A172 (cell line): ENCODE data around the gene BPIFB1. TPM values are rescaled to one million over a fixed set of nuclear protein-coding genes. Genes with fewer than 3 reads are reported as not detected.

Experiments
- DNase-seq: peaks from one replicate; pipeline ENCODE4 v3.0.0-alpha.2; 2015; ENCODE audit warnings: low spot score
- total RNA-seq: library from RNA; depleted of rRNA; stranded (reverse); fragments of >200 nt; shearing (Covaris generic); gene quantifications from 2 replicates; pipeline ENCODE4 v1.2.3, GENCODE V29; 2014

The BPIFB1 gene
- total RNA-seq, 1 experiment from 2014 or later = not detected

GRCh38 chr20:33272155-33272873 lies 10.7 kb upstream of the BPIFB1 start:
- no peak for DNase-seq

GRCh38 chr20:33273117-33273851 lies 9.7 kb upstream of the BPIFB1 start:
- no peak for DNase-seq

- DNase-seq = no peak
These were observed 7.8 kb upstream of the BPIFB1 start for GRCh38 chr20:33275215-33275614.

GRCh38 chr20:33275871-33276270 lies 7.1 kb upstream of the BPIFB1 start:
- no peak for DNase-seq

DNA sequence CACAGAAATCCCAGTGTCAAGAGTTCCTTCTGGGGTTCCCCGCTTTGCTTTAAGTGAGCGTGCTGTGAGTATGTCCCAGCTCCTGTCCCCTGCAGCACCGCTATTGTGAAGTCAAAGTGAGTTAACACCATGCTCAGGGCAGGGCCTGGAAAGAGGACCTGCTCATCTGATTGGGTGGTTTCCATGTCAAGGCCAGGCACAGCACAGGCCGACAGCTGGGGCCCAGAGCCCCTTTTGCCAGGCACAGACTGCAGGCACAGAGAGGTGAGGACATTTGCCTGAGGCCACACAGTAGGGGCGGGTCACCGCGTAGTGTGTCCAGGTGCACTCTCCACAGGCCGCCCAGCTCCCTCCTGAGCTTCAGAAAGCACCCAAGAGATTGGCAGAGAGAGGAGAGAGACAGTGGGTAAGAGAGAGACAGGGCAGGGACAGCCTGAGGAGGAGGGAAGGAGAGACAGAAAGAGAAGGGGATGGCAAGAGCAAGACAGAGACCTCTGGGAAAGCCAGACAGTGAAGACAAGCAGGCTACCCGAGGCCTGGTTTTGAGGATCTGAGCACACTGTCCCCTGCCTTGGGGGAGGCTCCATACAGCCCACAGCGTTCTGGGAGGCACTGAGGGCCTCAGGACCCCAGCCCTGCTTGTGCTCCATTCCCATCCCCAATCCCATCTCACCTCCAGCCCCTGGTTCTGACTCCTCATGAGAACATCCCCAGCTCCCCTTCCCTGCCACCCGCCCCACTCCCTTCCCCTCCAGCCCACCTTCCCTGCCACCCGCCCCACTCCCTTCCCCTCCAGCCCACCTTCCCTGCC lies 6.5 kb upstream of the BPIFB1 start:
- no peak for DNase-seq

DNA sequence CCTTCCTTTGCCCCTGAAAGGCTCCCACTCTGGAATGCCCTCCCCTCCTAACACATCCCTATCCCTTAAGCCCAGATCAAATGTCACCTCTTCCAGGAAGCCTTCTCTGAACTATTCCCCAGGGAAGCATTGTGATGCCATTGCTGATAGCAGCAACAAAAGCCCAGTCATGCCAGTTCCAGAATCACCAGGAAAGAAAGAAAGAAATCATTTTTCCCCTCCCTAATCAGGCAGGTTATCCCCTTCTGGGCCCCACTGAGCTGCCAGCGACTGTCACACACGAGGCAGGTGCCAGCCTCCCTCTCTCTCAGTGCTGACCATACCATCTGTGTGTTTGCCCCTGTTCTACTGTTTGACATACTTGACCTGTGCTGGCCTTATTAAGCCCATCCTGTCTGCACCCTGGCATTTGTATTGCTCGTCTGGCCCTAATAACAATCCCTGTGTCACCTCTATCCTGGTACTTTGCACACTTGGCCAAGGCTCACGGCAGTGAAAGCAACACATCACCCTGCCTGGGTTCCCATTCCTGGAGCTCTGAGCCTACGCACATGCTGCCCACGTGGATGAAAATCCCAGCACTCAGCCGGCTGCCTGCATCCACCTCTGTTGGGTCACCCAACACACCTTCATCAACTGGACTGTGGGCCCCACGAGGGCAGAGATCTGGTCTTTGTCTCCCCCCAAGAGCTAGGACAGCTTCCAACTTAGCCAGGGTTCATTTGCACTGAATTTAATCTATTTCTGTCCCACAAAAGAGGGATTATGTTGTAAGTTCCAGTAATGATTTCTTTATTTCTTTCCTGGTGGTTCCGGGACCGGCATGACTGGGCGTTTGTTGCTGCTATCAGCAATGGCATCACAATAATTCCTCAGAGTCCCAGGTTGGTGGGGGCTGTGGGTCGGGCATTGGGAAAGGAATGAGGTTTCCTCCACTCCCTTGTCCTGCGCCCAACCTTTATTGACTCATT lies 5.3 kb upstream of the BPIFB1 start:
- no peak for DNase-seq

GRCh38 chr20:33278700-33279099 lies 4.3 kb upstream of the BPIFB1 start:
- DNase-seq = no peak

DNA sequence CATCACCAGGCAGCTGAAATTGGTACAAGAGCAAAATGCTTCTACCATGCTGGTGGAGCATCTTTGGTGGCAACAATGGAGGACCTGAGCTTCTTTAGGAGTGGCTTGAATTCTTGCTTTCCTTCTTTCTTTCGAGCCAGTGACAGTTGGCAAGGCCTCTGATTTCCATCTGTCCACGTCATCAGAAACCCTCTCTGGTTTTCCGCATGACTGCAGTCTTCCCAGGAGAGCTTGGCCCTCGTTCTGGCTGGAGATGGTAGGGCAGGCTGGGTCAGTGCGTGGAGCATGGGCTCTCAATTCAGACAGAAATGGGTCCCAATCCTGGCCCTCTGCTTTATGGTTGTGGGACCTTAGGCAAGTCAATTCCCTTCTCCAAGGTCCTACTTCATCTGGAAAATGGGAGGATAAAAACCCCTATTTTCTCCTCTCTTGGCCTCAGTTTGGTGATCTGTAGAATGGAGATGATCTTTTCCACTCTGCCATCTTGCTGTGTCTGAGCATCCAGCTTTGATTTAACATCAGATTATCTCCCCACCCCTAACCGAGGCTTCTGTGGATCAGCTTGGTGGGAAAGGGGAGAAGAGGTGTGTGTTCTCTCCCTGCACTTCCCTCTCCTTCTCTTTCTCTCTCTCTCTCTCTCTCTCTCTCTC lies 3.6 kb upstream of the BPIFB1 start:
- no peak for DNase-seq

- DNase-seq = no peak
These were observed 2.9 kb upstream of the BPIFB1 start for GRCh38 chr20:33280000-33280680.

- DNase-seq = no peak
These were observed 2.2 kb upstream of the BPIFB1 start for GRCh38 chr20:33280775-33281174.

GRCh38 chr20:33281550-33282146 lies 1.4 kb upstream of the BPIFB1 start:
- DNase-seq = no peak

GRCh38 chr20:33282196-33282934 lies 649 bp upstream of the BPIFB1 start:
- DNase-seq = no peak

DNA sequence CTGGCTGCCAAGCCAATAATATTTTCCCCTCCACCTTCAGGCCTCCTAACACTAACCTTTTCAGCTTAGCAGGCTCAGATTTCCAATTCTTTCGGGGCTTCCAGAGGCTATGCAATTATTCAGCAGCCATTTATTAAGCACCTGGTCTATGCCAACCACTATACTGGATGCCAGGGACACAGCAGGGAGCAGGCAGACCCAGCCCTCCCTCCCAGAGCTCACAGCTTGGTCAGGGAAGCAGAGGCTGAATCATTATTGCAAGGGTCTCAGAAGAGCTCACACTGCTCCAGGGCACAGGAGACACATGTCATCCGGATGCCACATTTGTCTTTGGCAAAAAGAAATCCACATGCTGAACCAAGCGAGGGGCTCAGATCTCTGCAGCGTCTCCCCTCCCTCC lies 1.3 kb downstream of the BPIFB1 start:
- no peak for DNase-seq

DNA sequence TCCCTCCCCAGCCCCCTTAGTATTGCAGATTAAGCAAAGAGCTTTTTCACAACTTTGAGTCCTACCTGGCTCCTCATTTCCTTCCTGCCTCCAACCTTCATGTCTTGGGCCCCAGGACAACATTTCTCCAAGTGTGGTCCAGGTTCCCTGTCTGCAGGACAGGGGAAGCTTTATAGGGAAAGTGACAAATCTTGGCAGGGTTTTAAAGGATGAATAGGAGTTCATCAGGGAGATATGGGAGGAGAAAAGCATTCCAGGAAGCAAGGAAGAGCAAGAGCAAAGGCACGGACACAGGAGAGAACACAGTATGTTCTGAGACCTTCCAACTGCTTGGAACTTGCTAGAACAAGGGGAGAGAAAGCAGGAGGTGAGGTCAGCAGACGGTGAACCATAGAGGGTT lies 1.9 kb downstream of the BPIFB1 start:
- DNase-seq = no peak

DNA sequence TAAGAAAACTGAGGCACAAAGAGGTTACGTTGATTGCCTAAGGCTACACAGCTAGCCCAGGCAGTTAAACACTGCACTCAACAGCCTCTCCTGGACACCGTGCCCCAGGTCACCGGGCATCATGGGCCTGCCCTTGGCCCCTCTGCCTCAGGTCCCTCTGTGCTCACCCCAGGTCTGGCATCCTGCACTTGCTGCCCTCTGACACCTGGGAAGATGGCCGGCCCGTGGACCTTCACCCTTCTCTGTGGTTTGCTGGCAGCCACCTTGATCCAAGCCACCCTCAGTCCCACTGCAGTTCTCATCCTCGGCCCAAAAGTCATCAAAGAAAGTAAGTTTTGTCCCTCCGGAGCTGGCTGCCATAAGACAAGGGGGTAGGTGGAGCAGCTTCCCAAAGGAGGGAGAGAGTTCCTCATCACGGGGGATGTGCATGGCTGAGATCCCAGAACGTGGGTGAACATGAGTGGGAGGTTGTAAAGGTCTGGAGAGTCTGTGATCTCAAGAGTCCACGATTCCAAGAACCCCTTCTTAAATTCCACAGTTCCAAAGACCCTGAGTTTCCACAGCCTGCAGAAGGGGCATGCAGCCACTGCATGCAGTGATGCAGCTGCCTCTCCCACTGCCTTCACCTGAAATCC lies 3.0 kb downstream of the BPIFB1 start:
- no peak for DNase-seq

DNA sequence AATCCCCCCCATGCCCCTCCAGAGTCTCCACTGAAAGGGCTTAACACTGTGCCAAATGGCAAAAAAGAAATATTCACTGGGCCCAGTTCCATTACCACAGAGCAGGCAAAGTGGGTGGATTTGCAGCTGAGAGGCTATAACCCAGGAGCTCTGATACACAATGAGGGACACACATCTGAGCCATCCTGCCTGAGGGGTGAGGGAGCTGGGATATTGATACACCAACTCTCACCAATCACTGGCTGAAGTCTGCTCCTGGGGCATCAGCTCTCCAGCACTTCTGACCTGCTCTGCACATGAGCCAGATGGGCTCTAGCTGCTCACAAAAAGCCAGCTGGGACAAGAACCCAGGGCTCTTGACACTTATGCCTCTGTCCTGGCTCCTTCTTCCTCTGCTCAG lies 4.9 kb downstream of the BPIFB1 start:
- no peak for DNase-seq

DNA sequence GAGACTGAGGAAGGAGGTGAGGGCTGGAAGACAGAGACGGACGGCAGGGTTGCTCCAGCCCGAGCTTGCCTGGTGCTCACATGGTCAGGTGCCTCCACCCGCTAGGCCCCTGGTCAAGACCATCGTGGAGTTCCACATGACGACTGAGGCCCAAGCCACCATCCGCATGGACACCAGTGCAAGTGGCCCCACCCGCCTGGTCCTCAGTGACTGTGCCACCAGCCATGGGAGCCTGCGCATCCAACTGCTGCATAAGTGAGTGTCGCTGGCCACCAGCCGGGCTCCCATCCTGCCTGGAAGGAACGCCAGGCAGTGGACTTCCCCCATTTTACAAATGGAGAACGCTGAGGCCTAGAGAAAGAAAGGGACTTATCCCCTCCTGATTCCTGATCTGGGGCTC lies 7.8 kb downstream of the BPIFB1 start:
- no peak for DNase-seq

GRCh38 chr20:33291416-33291815 lies 8.4 kb downstream of the BPIFB1 start:
- no peak for DNase-seq
